OCI-LY1 (cell line): Measurements from ENCODE around the gene GPR151.

Experiments used
- CTCF ChIP-seq: fragments of 200-600 bp; sonication (generic), shearing (Covaris generic); IDR thresholded peaks from 2 replicates; pipeline ENCODE4 v1.5.1; 2017; ENCODE audit warnings: mild to moderate bottlenecking, antibody characterized with exemption, low read length, moderate library complexity, mixed read lengths
- EZH2 ChIP-seq: fragments of 200-600 bp; sonication (generic), shearing (Covaris generic); IDR thresholded peaks from 2 replicates; pipeline ENCODE4 v1.8.0; 2017; ENCODE audit warnings: borderline replicate concordance, mixed run types, mild to moderate bottlenecking, antibody characterized with exemption, low read length, moderate library complexity, mixed read lengths

DNA sequence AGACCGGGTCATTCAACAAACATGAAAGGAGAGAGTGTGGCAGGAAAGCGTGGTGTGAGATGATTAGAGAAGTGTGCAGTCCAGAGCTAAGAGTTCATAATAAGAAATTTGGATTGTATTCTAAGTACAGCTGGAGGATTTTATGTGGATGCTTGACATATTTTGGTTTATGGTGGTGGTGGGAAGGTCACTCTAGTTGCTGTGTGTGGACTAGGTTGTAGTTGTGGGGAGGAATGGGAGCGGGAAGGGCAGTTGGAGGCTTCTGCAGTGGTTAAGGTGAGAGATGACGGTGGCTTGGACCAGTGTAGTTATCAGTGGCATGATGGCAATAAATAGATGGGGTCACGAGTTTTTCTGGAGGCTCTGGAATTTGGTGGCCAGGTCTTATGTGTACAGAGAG, 45.7 kb upstream of the GPR151 start:
- no peak for TF ChIP-seq CTCF
- TF ChIP-seq EZH2 = no peak
